ENCODE results near the gene NTM.

Gene NTM

DNA sequence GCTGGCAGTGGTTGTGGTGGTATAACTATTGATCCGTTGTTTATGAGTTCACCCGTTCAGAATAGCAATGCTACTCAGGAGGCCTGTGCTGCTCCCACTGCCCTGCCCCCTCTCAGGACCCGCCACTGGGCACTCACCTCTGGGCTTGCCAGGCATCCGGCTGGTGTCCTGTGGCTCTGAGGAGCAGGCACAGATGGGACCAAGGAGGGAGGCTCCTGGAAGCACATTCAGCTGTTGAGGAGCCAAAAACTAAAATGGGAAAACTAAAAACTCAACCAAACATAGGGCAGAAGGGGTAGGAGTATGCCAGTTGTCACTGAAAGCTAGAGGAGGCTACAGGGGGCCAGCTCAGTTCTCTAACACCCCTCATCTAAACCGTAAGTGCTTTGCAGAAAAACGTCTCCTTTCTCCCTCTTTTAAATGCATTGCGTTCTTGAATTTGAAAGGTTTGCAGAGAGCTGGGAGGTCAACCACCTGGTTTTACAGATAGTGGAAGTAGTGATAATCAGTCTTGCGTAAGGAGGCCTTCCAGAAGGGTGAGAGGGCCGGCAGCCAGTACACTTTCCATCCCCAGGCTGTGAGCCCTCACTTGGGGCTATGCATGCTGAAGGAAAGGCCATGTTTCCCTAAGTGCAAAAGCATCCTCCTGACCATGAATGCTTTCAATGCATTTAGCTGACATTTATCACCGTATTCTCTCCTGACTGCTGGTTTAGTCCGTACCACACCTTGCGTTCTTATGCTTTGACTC is 547.4 kb downstream of the NTM start:
- DNase-seq (ENCODE audit: low spot score), result no peak

GRCh38 chr11:131918663-131919062 is 548.2 kb downstream of the NTM start:
- DNase-seq (ENCODE audit: low spot score), result no peak

DNA sequence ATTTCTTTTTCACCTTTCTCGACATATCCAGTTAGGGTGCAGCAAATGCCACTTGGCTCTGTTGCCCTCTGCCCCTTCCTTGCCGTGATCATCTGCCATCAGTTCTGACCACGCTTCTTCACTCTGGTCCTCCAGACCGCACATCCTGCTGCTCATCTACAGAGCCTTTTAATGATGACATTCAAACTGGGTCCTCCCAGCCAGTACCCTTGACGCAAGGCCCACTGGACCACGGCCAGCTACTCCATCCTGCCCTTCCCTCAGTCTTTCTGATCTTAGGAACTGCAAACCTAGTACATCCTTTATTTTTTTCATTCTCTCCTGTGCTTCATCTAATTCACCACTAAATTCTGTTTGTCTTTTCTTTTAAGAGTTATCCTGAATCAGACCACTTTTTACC is 551.8 kb downstream of the NTM start:
- DNase-seq (ENCODE audit: low spot score), result no peak

GRCh38 chr11:131923309-131923708 is 552.9 kb downstream of the NTM start:
- no peak for DNase-seq (ENCODE audit: low spot score)

- DNase-seq (ENCODE audit: low spot score), result no peak
Measured at GRCh38 chr11:131924001-131924400, 553.6 kb downstream of the NTM start.

- no peak for DNase-seq (ENCODE audit: low spot score)
Measured at GRCh38 chr11:131924457-131925201, 554.2 kb downstream of the NTM start.

DNA sequence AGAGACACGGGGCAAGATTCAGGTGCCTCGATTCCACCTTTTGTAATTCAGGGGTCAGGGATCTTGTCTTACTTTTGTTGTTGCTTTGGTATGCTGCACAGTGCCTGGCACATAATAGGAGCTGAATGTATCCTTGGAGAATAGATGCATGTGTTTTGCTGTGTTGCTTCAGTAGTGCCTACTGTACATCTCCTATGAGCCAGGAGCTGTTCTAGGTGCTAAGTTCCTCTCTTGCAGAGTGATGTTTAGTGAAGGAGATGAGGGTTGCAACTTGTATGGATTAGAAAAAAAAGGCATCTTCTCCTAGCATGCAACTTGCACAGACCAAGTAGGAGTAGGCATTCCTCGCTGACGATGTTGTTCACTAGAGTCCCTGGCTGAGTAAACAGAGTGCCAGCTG is 555.4 kb downstream of the NTM start:
- no peak for DNase-seq (ENCODE audit: low spot score)

- no peak for DNase-seq (ENCODE audit: low spot score)
Measured at GRCh38 chr11:131928992-131929391, 558.6 kb downstream of the NTM start.

GRCh38 chr11:131932584-131933325 is 562.3 kb downstream of the NTM start:
- no peak for DNase-seq (ENCODE audit: low spot score)

- no peak for DNase-seq (ENCODE audit: low spot score)
Measured at GRCh38 chr11:131934006-131934405, 563.6 kb downstream of the NTM start.

DNA sequence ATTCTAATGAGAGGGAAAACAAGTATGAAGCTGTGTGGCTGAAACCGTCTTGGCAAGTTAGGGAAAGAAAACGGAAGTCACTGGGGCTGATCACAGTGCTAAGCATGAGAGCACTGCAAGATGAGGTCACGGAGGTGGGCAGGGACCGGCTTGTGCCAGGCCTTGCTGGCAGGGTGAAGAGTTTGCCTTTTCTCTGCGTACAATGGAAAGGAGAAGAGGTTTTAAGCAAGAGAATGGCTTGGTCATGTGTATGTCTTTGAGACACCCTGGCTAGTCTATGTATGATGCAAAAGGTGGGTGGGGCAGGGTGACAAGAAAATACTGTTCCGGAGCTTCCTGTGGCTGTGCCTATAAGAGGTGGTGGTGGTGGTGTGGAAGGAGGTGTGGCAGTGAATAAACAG is 567.9 kb downstream of the NTM start:
- DNase-seq (ENCODE audit: low spot score), result no peak

- DNase-seq (ENCODE audit: low spot score), result no peak
Measured at GRCh38 chr11:131940126-131940525, 569.7 kb downstream of the NTM start.

DNA sequence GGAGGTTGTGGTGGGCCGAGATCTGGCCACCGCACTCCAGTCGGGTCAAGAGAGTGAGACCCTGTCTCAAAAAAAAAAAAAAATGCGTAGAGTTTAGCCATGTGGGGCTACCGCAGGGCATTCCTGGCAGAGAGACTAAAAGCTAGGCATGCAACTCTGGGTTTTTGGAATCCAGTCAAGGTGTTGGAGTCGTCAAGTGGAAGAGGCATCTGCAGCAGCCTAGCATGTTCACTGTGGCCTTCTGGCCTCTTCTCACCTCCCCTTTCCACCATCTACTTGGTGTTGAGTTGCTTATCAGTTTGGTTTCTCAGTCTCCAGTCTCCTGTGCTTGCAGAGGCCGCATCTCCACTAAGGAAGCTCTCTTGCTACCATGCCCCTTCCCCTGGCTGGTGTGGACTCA is 572.5 kb downstream of the NTM start:
- no peak for DNase-seq (ENCODE audit: low spot score)

- DNase-seq (ENCODE audit: low spot score), result no peak
Measured at GRCh38 chr11:131943295-131943694, 572.9 kb downstream of the NTM start.

DNA sequence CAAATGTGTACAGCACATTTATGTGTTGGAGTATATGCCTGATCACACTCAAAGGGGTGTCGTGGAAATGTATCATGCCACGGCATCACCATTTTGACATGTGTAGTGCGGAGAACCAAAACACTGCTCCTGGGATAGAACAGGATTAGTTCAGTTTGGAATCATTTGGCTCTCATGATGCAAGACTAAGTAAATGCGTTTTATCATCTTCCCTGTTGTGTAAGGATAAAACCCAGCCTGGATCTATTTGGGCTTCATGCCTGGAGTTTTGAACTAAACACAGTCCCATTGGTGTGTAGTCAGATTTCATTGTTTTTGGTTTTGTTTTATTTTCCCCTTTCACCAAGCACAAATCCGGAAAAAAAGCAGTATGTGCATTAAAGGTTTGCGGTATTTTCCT is 574.3 kb downstream of the NTM start:
- DNase-seq (ENCODE audit: low spot score), result no peak

GRCh38 chr11:131945706-131946105 is 575.3 kb downstream of the NTM start:
- no peak for DNase-seq (ENCODE audit: low spot score)

DNA sequence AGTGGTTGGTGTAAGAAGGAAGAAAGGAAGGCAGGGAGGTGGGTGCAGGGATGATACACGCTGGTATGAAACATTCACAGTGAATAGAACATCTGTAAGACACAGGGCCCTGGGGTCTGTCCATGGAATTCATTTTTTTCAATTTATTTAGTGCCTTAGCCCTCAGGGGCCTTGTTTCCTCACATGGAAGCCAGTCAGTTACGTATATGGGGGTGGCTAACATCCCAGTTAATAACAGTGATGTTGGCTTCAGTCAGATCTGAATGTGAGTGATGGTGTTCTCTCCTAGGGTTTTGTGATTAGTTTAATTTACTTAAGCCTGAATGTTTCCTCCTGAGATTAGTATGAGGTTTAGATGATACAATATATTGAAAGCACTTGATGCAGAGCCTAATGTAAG is 577.1 kb downstream of the NTM start:
- no peak for DNase-seq (ENCODE audit: low spot score)

DNA sequence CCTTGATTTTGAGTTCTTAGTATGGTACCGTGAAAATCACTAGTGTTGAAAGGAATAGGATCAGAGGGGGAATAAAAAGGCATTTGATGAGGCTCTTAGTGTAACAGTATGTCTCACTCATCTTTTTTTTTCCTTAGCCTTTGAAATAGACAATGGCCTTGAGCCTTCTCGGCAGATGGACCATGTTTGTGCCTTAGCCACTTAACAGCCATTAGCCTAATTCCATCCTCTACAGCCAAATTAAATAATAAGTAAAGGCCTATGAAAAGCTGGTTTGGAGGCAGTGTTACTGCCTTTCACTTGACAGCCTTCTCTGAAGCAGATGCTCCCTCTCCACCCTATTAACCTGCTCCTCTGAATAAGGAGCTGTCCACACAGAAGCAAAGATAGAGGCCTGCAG is 580.7 kb downstream of the NTM start:
- DNase-seq (ENCODE audit: low spot score), result no peak

GRCh38 chr11:131954146-131954545 is 583.7 kb downstream of the NTM start:
- no peak for DNase-seq (ENCODE audit: low spot score)

GRCh38 chr11:131955904-131956303 is 585.5 kb downstream of the NTM start:
- no peak for DNase-seq (ENCODE audit: low spot score)

- no peak for DNase-seq (ENCODE audit: low spot score)
Measured at GRCh38 chr11:131957201-131957600, 586.8 kb downstream of the NTM start.

DNA sequence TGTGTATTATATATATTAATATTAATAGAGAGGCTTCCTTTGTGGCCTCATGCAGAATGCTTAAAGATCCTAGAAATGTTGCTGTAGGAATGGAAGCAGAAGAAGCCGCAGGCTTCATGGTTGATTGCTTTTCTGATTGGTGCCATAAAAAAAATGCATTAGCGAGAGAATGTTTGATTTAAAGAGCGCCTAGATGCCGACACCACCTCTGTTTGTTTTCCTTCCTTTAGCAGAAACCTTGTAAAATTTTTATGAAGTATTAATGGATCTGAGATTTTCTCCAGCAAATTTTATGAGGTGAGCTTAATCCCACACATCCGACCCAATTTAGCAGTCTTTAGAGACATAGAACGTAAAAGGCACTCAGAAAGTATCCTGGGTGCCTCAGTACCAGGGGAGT is 587.5 kb downstream of the NTM start:
- no peak for DNase-seq (ENCODE audit: low spot score)

- no peak for DNase-seq (ENCODE audit: low spot score)
Measured at GRCh38 chr11:131962818-131963217, 592.4 kb downstream of the NTM start.
